Stimulated activated CD8-positive, alpha-beta memory T cell treated with anti-CD3 and anti-CD28 coated beads, Interleukin-15, amount 100 ng/mL, for 1 hour (primary cell): Measurements from ENCODE around the gene FARP2.
A peak's percentile ranks its signal among the peaks of the same experiment; 100 is the strongest.

Source experiments
- DNase-seq: peaks from one replicate; pipeline ENCODE4 v3.0.0-alpha.2; 2020; ENCODE audit warnings: low read depth

FARP2 gene

GRCh38 chr2:241534293-241534692 lies 178.2 kb downstream of the FARP2 start:
- no peak for DNase-seq

GRCh38 chr2:241534701-241535375 lies 178.8 kb downstream of the FARP2 start:
- DNase-seq, result no peak

GRCh38 chr2:241535871-241536655 lies 180.0 kb downstream of the FARP2 start:
- no peak for DNase-seq

GRCh38 chr2:241538838-241539615 lies 182.9 kb downstream of the FARP2 start:
- no peak for DNase-seq

- DNase-seq, result no peak
Measured at GRCh38 chr2:241539616-241540374, 183.7 kb downstream of the FARP2 start.

GRCh38 chr2:241540401-241540770 lies 184.3 kb downstream of the FARP2 start:
- no peak for DNase-seq

GRCh38 chr2:241540771-241541561 lies 184.9 kb downstream of the FARP2 start:
- peak; percentile 27 for DNase-seq

- DNase-seq, result no peak
Measured at GRCh38 chr2:241541564-241542277, 185.6 kb downstream of the FARP2 start.

- no peak for DNase-seq
Measured at GRCh38 chr2:241542278-241542605, 186.2 kb downstream of the FARP2 start.
